ENCODE measurements around the gene RAD51B. TPM values are rescaled to one million over a fixed set of nuclear protein-coding genes. Genes with fewer than 3 reads are reported as not detected.

Gene RAD51B
- total and polyA plus RNA-seq, 8 donors: 10.8 to 18.3 (median 14.1) TPM

DNA sequence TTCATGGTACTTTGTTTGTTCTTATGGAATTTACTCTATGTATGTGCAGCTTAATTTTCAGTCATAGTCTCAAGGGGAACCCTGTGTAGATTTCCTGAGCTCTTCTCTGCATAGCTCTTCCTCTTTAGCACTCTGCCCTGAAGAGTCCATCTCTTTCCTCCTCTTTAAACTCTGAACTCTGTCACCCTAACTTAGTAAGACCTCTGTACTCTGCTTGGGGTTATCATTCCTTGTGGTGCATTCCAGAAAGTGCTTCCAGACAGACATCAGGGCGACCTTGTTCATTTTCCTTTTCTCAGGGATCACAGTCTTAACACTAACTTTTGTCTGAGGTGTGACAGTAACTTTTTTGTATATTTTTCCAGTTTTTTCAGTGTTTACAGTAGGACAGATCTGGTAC, 179.3 kb downstream of the RAD51B start:
- H3K4me3 ChIP-seq: no peak overlapping the region
- peaks cover 0 to 2% of the 10 kb centered on the region in 2 donors for H3K9me3 ChIP-seq
- intact Hi-C loops (cut with DNase I): no loop called here
- H3K27me3 ChIP-seq: no peaks in the 10 kb centered on the region
- H3K36me3 ChIP-seq: no peaks in the 10 kb centered on the region
- TF ChIP-seq, protein P1, sequence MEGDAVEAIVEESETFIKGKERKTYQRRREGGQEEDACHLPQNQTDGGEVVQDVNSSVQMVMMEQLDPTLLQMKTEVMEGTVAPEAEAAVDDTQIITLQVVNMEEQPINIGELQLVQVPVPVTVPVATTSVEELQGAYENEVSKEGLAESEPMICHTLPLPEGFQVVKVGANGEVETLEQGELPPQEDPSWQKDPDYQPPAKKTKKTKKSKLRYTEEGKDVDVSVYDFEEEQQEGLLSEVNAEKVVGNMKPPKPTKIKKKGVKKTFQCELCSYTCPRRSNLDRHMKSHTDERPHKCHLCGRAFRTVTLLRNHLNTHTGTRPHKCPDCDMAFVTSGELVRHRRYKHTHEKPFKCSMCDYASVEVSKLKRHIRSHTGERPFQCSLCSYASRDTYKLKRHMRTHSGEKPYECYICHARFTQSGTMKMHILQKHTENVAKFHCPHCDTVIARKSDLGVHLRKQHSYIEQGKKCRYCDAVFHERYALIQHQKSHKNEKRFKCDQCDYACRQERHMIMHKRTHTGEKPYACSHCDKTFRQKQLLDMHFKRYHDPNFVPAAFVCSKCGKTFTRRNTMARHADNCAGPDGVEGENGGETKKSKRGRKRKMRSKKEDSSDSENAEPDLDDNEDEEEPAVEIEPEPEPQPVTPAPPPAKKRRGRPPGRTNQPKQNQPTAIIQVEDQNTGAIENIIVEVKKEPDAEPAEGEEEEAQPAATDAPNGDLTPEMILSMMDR (IDR thresholded peaks at IDR 0.05): no peak
- DNase-seq (no peak), ATAC-seq (no peak)
- peaks cover 0 to 3% of the 10 kb centered on the region in 2 donors for H3K4me1 ChIP-seq
- peak overlapping the region in 1 of 2 donors; percentile 70 for H3K27ac ChIP-seq

- DNase-seq (peak in 2 of 4 donors; percentile 37 to 60), ATAC-seq (no peak)
These were observed 179.7 kb downstream of the RAD51B start for GRCh38 chr14:67999290-67999689.

DNA sequence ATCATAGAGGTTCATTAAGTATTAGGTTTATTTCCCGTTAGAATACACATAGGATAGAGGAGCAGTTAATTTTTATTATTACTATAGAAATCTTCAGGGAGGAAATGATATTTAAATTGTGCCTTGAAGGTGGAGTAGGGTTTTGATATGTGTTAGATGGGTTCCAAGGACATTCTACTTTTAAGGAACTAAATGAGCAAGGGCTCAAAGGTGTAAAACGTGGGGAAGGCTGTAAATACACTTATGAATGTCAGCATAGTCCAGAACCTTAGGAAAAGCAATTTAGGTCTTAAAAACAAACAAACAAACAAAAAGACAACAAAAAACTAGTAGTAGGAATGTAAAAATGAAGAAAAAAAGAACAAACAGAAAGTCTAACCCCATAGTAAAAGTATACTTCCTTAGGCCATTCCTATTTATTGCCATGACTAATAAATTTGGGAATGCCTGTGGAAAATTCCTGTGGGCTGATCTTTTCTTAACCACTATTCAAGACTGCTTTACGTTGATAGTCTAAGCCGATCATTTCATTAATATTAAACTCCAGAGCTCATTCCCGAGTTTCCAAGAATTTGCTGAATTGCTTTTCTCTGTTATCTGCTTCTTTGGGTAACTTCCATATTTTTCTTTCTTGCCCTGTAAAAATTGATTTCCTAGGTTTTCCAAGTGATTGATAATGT, 180.3 kb downstream of the RAD51B start:
- ATAC-seq: peak; percentile 70
- H3K4me3 ChIP-seq: no peak overlapping the region
- H3K27me3 ChIP-seq: no peaks in the 10 kb centered on the region
- H3K4me1 ChIP-seq: peaks cover 0 to 3% of the 10 kb centered on the region in 2 donors
- peak in 2 of 4 donors; percentile 36 to 50 for DNase-seq
- TF ChIP-seq, protein P1 (IDR thresholded peaks at IDR 0.05): no peak
- no peaks in the 10 kb centered on the region for H3K36me3 ChIP-seq
- peak overlapping the region in 1 of 2 donors; percentile 70 for H3K27ac ChIP-seq
- intact Hi-C loops (cut with DNase I): no loop called here
- H3K9me3 ChIP-seq: peaks cover 0 to 2% of the 10 kb centered on the region in 2 donors

More at GRCh38 chr14:67999290-67999689, 179.7 kb downstream of the RAD51B start:
- Histone ChIP-seq H3K27ac (peak overlapping the region in 1 of 2 donors; percentile 70), H3K9me3 (peaks cover 0 to 2% of the 10 kb centered on the region in 2 donors), H3K4me3 (no peak overlapping the region), H3K4me1 (peaks cover 0 to 3% of the 10 kb centered on the region in 2 donors), H3K27me3 (no peaks in the 10 kb centered on the region), H3K36me3 (no peaks in the 10 kb centered on the region)
- TF ChIP-seq, protein P1 (IDR thresholded peaks at IDR 0.05): no peak
- intact Hi-C loops (cut with DNase I): no loop called here

- no peaks in the 10 kb centered on the region for H3K36me3 ChIP-seq
- DNase-seq (no peak), ATAC-seq (no peak)
- intact Hi-C loops (cut with DNase I): no loop called here
- peaks cover 0 to 2% of the 10 kb centered on the region in 2 donors for H3K9me3 ChIP-seq
- TF ChIP-seq, protein P1 (IDR thresholded peaks at IDR 0.05): no peak
- no peaks in the 10 kb centered on the region for H3K27me3 ChIP-seq
- H3K27ac ChIP-seq: peak overlapping the region in 1 of 2 donors; percentile 70
- H3K4me3 ChIP-seq: no peak overlapping the region
- peaks cover 0 to 3% of the 10 kb centered on the region in 2 donors for H3K4me1 ChIP-seq
These were observed 180.9 kb downstream of the RAD51B start for GRCh38 chr14:68000511-68000910.

- Histone ChIP-seq H3K36me3 (no peaks in the 10 kb centered on the region), H3K27ac (no peak overlapping the region), H3K9me3 (no peaks in the 10 kb centered on the region), H3K4me3 (no peak overlapping the region), H3K4me1 (no peaks in the 10 kb centered on the region), H3K27me3 (no peaks in the 10 kb centered on the region)
- ATAC-seq (no peak), DNase-seq (no peak)
- TF ChIP-seq, protein P1 (IDR thresholded peaks at IDR 0.05): no peak
- intact Hi-C loops (cut with DNase I): no loop called here
These were observed 188.9 kb downstream of the RAD51B start for GRCh38 chr14:68008491-68008890.

Data from left lung (tissue), 10 donors.